Common myeloid progenitor, CD34-positive (primary cell): ENCODE measurements around the gene CNOT2.
A peak's percentile ranks its signal among the peaks of the same experiment; 100 is the strongest.

Experiments
- CTCF ChIA-PET: fragments of 350-600 bp; sonication (Branson Sonifier 250); formaldehyde crosslinking; loops from one replicate; lab custom pipeline; 2021; ENCODE audit warnings: antibody characterized with exemption; lab: Charles Lee
- POLR2A ChIA-PET: fragments of 350-600 bp; sonication (Branson Sonifier 250); formaldehyde crosslinking; loops from one replicate; lab custom pipeline; 2021; ENCODE audit warnings: antibody characterized with exemption; lab: Charles Lee
- DNase-seq, 3 donors: peaks; one replicate each; pipeline versions ENCODE4 v3.0.0 to v3.0.0-alpha.2; 2013
- H3K27ac ChIP-seq, 2 experiments: 1 replicate in 1 of 2; 2 replicates in 1 of 2; pipeline ENCODE4 v1.7.0; 2013; ENCODE audit warnings: inconsistent platforms in 2 of 2, low read length in 2 of 2, mild to moderate bottlenecking in 2 of 2, low read depth in 1 of 2, moderate library complexity in 1 of 2; ENCODE audit not compliant: severe bottlenecking in 2 of 2, insufficient read depth in 1 of 2, poor library complexity in 1 of 2
- H3K27me3 ChIP-seq, 5 experiments: replicated peaks in 2 of 5; 1 replicate in 3 of 5; 2 replicates in 2 of 5; pipeline versions ENCODE4 v1.6.1 to v1.7.0; 2013; ENCODE audit warnings: low read length in 4 of 5, mild to moderate bottlenecking in 2 of 5, moderate library complexity in 2 of 5, inconsistent platforms in 1 of 5; ENCODE audit not compliant: insufficient read depth in 5 of 5, control insufficient read depth in 4 of 5
- H3K36me3 ChIP-seq, 4 experiments: 1 replicate in 2 of 4; 2 replicates in 2 of 4; pipeline versions ENCODE4 v1.6.1 to v1.7.0; 2013; ENCODE audit warnings: low read length in 3 of 4, control low read depth in 1 of 4, mild to moderate bottlenecking in 1 of 4; ENCODE audit not compliant: control insufficient read depth in 4 of 4, insufficient read depth in 4 of 4
- H3K4me1 ChIP-seq, 4 experiments: 1 replicate in 3 of 4; 2 replicates in 1 of 4; pipeline versions ENCODE4 v1.6.1 to v1.7.1; 2013; ENCODE audit warnings: low read length in 3 of 4, mild to moderate bottlenecking in 3 of 4, control low read depth in 1 of 4, inconsistent platforms in 1 of 4, moderate library complexity in 1 of 4; ENCODE audit not compliant: control insufficient read depth in 4 of 4, insufficient read depth in 4 of 4; ENCODE audit errors: control extremely low read depth in 1 of 4
- H3K4me3 ChIP-seq, 7 experiments: 1 replicate in 4 of 7; 2 replicates in 3 of 7; pipeline versions ENCODE4 v1.5.1 to v1.7.0; 2013; ENCODE audit warnings: mild to moderate bottlenecking in 7 of 7, low read length in 6 of 7, moderate library complexity in 6 of 7, inconsistent platforms in 2 of 7, low read depth in 2 of 7, control low read depth in 1 of 7; ENCODE audit not compliant: insufficient read depth in 4 of 7, control insufficient read depth in 1 of 7; ENCODE audit errors: extremely low read depth in 1 of 7
- H3K9me3 ChIP-seq, 5 experiments: 1 replicate in 4 of 5; 2 replicates in 1 of 5; pipeline versions ENCODE4 v1.6.1 to v1.7.1; 2013; ENCODE audit warnings: low read length in 4 of 5, mild to moderate bottlenecking in 2 of 5, inconsistent platforms in 1 of 5, low read depth in 1 of 5, moderate library complexity in 1 of 5; ENCODE audit not compliant: control insufficient read depth in 4 of 5, insufficient read depth in 2 of 5; ENCODE audit errors: control extremely low read depth in 1 of 5
- WGBS: methylation state at CpG from one replicate; pipeline ENCODE4 v1.1.5; 2013; ENCODE audit not compliant: insufficient coverage; 5-methylcytosine and 5-hydroxymethylcytosine counted together

Gene CNOT2

DNA sequence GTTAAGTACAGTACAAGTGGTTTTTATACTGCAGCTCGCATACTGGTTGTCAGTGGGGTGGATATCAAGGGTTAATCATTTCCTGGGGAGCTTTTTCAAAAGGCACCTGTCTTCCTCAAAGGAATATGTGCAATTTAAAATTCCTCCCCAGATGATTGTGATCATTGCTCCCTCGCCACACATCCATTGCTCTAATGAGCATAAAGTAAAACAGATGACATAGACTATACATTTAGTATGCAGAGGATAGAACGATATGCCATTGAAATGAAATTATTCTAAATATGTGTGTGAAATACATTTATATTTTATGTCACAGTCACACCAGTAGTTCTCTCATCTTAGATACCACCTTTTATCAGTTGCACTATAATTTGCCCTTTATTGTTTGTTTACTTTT, 86.5 kb downstream of the CNOT2 start:
- H3K9me3 ChIP-seq = peaks cover 0 to 1% (median 0%) of the 10 kb centered on the region in 5 experiments
- no peaks in the 10 kb centered on the region for H3K27me3 ChIP-seq
- peaks cover 5 to 33% (median 17%) of the 10 kb centered on the region in 4 experiments for H3K36me3 ChIP-seq
- H3K4me1 ChIP-seq = no peaks in the 10 kb centered on the region
- WGBS = 100% methylated on average over 1 of the region's 3 CpGs
- DNase-seq = no peak
- POLR2A ChIA-PET = no interaction called here
- H3K27ac ChIP-seq = no peak overlapping the region
- CTCF ChIA-PET = no interaction called here
- H3K4me3 ChIP-seq = no peak overlapping the region

DNA sequence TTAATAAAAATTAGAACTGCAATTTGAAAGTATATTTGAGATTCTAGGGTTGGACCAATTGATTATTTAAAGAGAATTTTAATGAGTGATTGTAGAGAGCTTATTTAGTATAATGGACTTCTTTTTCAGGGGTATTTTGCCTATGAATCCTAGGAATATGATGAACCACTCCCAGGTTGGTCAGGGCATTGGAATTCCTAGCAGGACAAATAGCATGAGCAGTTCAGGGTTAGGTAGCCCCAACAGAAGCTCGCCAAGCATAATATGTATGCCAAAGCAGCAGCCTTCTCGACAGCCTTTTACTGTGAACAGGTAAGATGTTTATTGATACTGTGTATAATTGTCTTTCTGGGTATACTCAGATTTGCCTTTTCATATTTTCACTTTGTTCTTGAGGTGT, 86.9 kb downstream of the CNOT2 start:
- POLR2A ChIA-PET = no interaction called here
- H3K36me3 ChIP-seq = peaks cover 5 to 33% (median 17%) of the 10 kb centered on the region in 4 experiments
- DNase-seq = no peak
- H3K4me3 ChIP-seq = no peak overlapping the region
- no peaks in the 10 kb centered on the region for H3K4me1 ChIP-seq
- 100% methylated on average over 2 of the region's 2 CpGs for WGBS
- H3K9me3 ChIP-seq = peaks cover 0 to 1% (median 0%) of the 10 kb centered on the region in 5 experiments
- CTCF ChIA-PET = no interaction called here
- no peak overlapping the region for H3K27ac ChIP-seq
- no peaks in the 10 kb centered on the region for H3K27me3 ChIP-seq

DNA sequence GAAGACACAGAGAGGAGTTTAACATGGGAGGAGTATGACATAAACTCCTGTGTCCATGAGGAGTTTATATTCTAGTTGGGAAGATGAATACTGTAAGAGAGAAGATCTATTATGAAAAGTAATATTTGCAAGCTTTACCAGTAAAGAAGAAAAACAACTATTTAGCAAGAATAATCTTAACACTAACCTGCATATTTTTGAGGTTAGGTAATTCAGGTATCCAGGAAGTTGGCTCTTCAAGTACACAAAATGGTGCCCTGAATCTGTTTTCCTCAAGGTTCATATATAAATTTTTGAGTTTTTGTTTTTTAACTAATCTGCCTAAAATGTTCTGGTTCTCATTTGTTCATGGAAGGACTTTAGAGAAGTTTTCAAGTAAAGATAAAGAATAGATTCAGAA, 89.0 kb downstream of the CNOT2 start:
- DNase-seq = no peak
- H3K4me1 ChIP-seq = no peaks in the 10 kb centered on the region
- POLR2A ChIA-PET = no interaction called here
- peaks cover 7 to 41% (median 22%) of the 10 kb centered on the region in 4 experiments for H3K36me3 ChIP-seq
- CTCF ChIA-PET = no interaction called here
- no peak overlapping the region for H3K4me3 ChIP-seq
- no peaks in the 10 kb centered on the region for H3K27me3 ChIP-seq
- peaks cover 0 to 1% (median 0%) of the 10 kb centered on the region in 5 experiments for H3K9me3 ChIP-seq
- H3K27ac ChIP-seq = no peak overlapping the region

DNA sequence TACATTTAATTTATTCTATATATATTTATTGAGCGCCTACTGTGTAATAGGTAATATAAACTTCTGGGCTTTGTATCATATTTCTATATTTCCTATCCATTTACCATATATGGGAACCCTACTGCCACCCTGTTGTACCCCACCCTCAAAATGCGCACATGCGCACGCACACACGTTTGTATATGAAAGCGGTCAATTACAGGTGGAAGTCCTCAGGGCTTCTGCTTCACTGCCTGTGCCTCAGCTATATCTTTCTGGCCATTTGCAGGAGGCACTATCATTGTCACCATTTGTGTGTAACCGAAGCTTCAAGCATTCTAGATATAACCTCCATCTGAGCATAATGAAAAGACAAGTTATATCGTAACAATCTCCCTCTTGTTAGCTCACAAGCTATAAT, 91.5 kb downstream of the CNOT2 start:
- no peak overlapping the region for H3K4me3 ChIP-seq
- peaks cover 8 to 52% (median 29%) of the 10 kb centered on the region in 4 experiments for H3K36me3 ChIP-seq
- H3K4me1 ChIP-seq = no peaks in the 10 kb centered on the region
- ChIA-PET POLR2A (no interaction called here), CTCF (interaction anchor here (0.9 to 1.0 kb wide), 2 partner anchors 14 to 62 kb away, joined by 3 read pairs; no protein-coding TSS in a partner anchor)
- no peak for DNase-seq
- H3K27me3 ChIP-seq = no peaks in the 10 kb centered on the region
- no peaks in the 10 kb centered on the region for H3K9me3 ChIP-seq
- WGBS = 100% methylated on average over 6 of the region's 8 CpGs
- no peak overlapping the region for H3K27ac ChIP-seq

DNA sequence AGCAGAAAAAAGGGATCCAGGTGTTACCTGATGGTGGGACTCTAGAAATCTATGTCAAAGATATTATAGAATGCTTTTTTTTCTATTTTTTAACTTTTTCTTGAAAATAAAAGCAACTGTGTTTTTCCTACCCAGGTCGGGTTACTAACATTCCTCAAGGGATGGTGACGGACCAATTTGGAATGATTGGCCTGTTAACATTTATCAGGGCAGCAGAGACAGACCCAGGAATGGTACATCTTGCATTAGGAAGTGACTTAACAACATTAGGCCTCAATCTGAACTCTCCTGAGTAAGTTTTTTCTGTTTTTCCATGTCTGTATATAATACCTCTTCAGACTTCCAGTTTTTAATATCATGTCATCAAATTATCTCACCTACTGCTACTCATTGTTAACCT, 95.3 kb downstream of the CNOT2 start:
- no peak for DNase-seq
- ChIA-PET CTCF (no interaction called here), POLR2A (no interaction called here)
- Histone ChIP-seq H3K36me3 (peaks cover 23 to 74% (median 45%) of the 10 kb centered on the region in 4 experiments), H3K27me3 (no peaks in the 10 kb centered on the region), H3K4me1 (no peaks in the 10 kb centered on the region), H3K9me3 (no peaks in the 10 kb centered on the region), H3K27ac (no peak overlapping the region), H3K4me3 (no peak overlapping the region)
- WGBS = 100% methylated on average over 2 of the region's 2 CpGs

DNA sequence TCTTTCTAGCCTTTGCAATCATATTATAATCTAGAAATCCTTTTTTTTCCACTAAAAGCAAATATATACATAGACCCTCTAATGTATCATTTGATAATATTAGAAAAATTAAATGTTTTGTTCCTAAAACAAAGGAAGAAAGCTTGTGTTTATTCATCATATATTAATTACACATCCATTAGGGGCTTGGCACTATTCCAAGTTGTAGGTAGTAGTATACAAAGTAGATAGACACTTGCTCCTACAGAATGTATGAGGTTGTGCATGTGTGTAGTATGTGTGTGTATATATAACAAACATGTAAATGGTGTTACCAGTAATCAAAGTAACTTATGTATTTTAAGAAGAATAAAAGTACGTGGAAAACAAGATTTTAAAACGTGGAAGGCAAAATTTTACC, 107.8 kb downstream of the CNOT2 start:
- Histone ChIP-seq H3K4me1 (peaks cover 0 to 9% (median 6%) of the 10 kb centered on the region in 4 experiments), H3K4me3 (no peak overlapping the region), H3K27me3 (no peaks in the 10 kb centered on the region), H3K36me3 (peaks cover 5 to 25% (median 19%) of the 10 kb centered on the region in 4 experiments), H3K9me3 (no peaks in the 10 kb centered on the region), H3K27ac (no peak overlapping the region)
- WGBS = no CpG with 5 or more reads among the region's 2 CpGs
- POLR2A ChIA-PET = no interaction called here
- CTCF ChIA-PET = no interaction called here
- DNase-seq = no peak

DNA sequence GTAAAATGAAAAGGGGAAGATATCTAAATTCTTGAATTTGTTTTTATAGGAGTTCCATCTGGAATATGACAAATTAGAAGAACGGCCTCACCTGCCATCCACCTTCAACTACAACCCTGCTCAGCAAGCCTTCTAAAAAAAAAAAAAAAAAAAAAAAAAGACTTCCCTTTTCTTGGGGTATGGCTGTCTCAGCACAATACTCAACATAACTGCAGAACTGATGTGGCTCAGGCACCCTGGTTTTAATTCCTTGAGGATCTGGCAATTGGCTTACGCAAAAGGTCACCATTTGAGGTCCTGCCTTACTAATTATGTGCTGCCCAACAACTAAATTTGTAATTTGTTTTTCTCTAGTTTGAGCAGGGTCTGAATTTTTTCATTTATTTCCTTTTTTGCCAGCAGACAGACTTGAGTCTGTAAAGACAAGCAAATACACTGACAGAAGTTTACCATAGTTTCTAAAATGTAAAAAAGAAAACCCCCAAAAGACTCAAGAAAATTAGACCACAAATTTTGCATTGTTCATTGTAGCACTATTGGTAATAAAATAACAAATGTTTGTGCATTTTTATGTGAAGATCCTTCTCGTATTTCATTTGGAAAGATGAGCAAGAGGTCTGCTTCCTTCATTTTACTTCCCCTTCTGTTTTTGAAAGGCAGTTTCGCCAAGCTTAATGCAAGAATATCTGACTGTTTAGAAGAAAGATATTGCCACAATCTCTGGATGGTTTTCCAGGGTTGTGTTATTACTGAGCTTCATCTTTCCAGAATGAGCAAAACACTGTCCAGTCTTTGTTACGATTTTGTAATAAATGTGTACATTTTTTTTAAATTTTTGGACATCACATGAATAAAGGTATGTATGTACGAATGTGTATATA, 110.8 kb downstream of the CNOT2 start:
- Histone ChIP-seq H3K27me3 (no peaks in the 10 kb centered on the region), H3K9me3 (no peaks in the 10 kb centered on the region), H3K4me3 (no peak overlapping the region), H3K27ac (no peak overlapping the region), H3K4me1 (peaks cover 0 to 9% (median 6%) of the 10 kb centered on the region in 4 experiments), H3K36me3 (peaks cover 0 to 12% (median 11%) of the 10 kb centered on the region in 4 experiments)
- POLR2A ChIA-PET = interaction anchor here (0.7 kb wide), 1 partner anchor 105 kb away, joined by 3 read pairs; no protein-coding TSS in a partner anchor
- 100% methylated on average over 1 of the region's 6 CpGs for WGBS
- CTCF ChIA-PET = no interaction called here
- peak in 1 of 3 donors; percentile 55 for DNase-seq
